Osteoblast (primary cell): Measurements from ENCODE around the gene DIO3. TPM values are rescaled to one million over a fixed set of nuclear protein-coding genes. Genes with fewer than 3 reads are reported as not detected.

ENCODE experiments used
- DNase-seq: peaks from one replicate; pipeline ENCODE4 v3.0.0; 2011; ENCODE audit warnings: low spot score, mixed read lengths; ENCODE audit not compliant: insufficient read length; ENCODE audit errors: missing footprints
- H2AFZ ChIP-seq: 2 replicates; pipeline ENCODE4 v1.6.0; 2011; ENCODE audit warnings: mild to moderate bottlenecking, low read length
- H3K27ac ChIP-seq: 2 replicates; pipeline ENCODE4 v1.5.1; 2011; ENCODE audit warnings: mild to moderate bottlenecking, low read depth, low read length, moderate library complexity
- H3K27me3 ChIP-seq: 2 replicates; pipeline ENCODE4 v1.6.0; 2012; ENCODE audit warnings: mild to moderate bottlenecking, control low read depth, inconsistent platforms, low read length, moderate library complexity; ENCODE audit not compliant: insufficient read depth
- H3K36me3 ChIP-seq: 2 replicates; pipeline ENCODE4 v1.5.1; 2011; ENCODE audit warnings: mild to moderate bottlenecking, low read length, control low read depth, moderate library complexity; ENCODE audit not compliant: insufficient read depth
- H3K4me1 ChIP-seq: 2 replicates; pipeline ENCODE4 v1.5.1; 2011; ENCODE audit warnings: mild to moderate bottlenecking, low read length, control low read depth, moderate library complexity; ENCODE audit not compliant: insufficient read depth
- H3K4me2 ChIP-seq: 2 replicates; pipeline ENCODE4 v1.6.0; 2011; ENCODE audit warnings: mild to moderate bottlenecking, low read length; ENCODE audit not compliant: insufficient read depth
- H3K4me3 ChIP-seq: fragments of 200-600 bp; sonication (generic); 3 replicates; pipeline ENCODE4 v1.5.1; 2012; ENCODE audit warnings: mild to moderate bottlenecking, low read length, inconsistent platforms; ENCODE audit not compliant: insufficient read depth
- H3K79me2 ChIP-seq: 2 replicates; pipeline ENCODE4 v1.6.0; 2012; ENCODE audit warnings: mild to moderate bottlenecking, low read length, control low read depth, inconsistent platforms; ENCODE audit not compliant: insufficient read depth
- H3K9me3 ChIP-seq: 2 replicates; pipeline ENCODE4 v1.5.1; 2011; ENCODE audit warnings: low read depth, low read length, control low read depth
- H4K20me1 ChIP-seq: 2 replicates; pipeline ENCODE4 v1.6.0; 2012; ENCODE audit warnings: mild to moderate bottlenecking, low read length, control low read depth; ENCODE audit not compliant: insufficient read depth
- CTCF ChIP-seq: IDR thresholded peaks from 2 replicates; pipeline ENCODE4 v1.5.1; 2011; ENCODE audit warnings: mild to moderate bottlenecking, low read depth, low read length, moderate library complexity; ENCODE audit errors: extremely low read depth
- total RNA-seq: library from RNA; depleted of rRNA; stranded (reverse); fragments of >200 nt; gene quantifications from 2 replicates; pipeline ENCODE4 v1.2.3, GENCODE V29; 2012

Gene DIO3
- total RNA-seq, 1 donor, result not detected

- no peaks in the 10 kb centered on the region for H3K36me3 ChIP-seq
- H3K4me3 ChIP-seq, result no peak overlapping the region
- no peak overlapping the region for H3K4me2 ChIP-seq
- H3K79me2 ChIP-seq, result no peaks in the 10 kb centered on the region
- H3K27ac ChIP-seq, result no peak overlapping the region
- peaks cover 3% of the 10 kb centered on the region for H3K27me3 ChIP-seq
- H3K9me3 ChIP-seq, result no peaks in the 10 kb centered on the region
- no peaks in the 10 kb centered on the region for H3K4me1 ChIP-seq
- H4K20me1 ChIP-seq, result no peaks in the 10 kb centered on the region
- H2AFZ ChIP-seq, result no peak overlapping the region
- DNase-seq, result no peak
- no peak for TF ChIP-seq CTCF
Observed at GRCh38 chr14:101543814-101544213, 17.5 kb upstream of the DIO3 start.

GRCh38 chr14:101544550-101544949, 16.7 kb upstream of the DIO3 start:
- DNase-seq, result no peak
- H3K27me3 ChIP-seq, result peaks cover 3% of the 10 kb centered on the region
- no peak overlapping the region for H3K27ac ChIP-seq
- no peaks in the 10 kb centered on the region for H3K4me1 ChIP-seq
- H3K36me3 ChIP-seq, result no peaks in the 10 kb centered on the region
- no peak for TF ChIP-seq CTCF
- no peak overlapping the region for H3K4me3 ChIP-seq
- no peaks in the 10 kb centered on the region for H3K9me3 ChIP-seq
- H2AFZ ChIP-seq, result no peak overlapping the region
- H3K4me2 ChIP-seq, result no peak overlapping the region
- H4K20me1 ChIP-seq, result no peaks in the 10 kb centered on the region
- no peaks in the 10 kb centered on the region for H3K79me2 ChIP-seq

- H3K4me1 ChIP-seq, result no peaks in the 10 kb centered on the region
- no peaks in the 10 kb centered on the region for H4K20me1 ChIP-seq
- no peaks in the 10 kb centered on the region for H3K36me3 ChIP-seq
- DNase-seq, result no peak
- TF ChIP-seq CTCF, result no peak
- H3K9me3 ChIP-seq, result no peaks in the 10 kb centered on the region
- no peak overlapping the region for H3K4me3 ChIP-seq
- H3K27ac ChIP-seq, result no peak overlapping the region
- H3K79me2 ChIP-seq, result no peaks in the 10 kb centered on the region
- H2AFZ ChIP-seq, result no peak overlapping the region
- peaks cover 3% of the 10 kb centered on the region for H3K27me3 ChIP-seq
- no peak overlapping the region for H3K4me2 ChIP-seq
Observed at GRCh38 chr14:101546706-101547105, 14.6 kb upstream of the DIO3 start.

- Histone ChIP-seq H3K4me1 (no peaks in the 10 kb centered on the region), H4K20me1 (no peaks in the 10 kb centered on the region), H3K9me3 (no peaks in the 10 kb centered on the region), H3K27me3 (peaks cover 3% of the 10 kb centered on the region), H3K4me3 (no peak overlapping the region), H2AFZ (no peak overlapping the region), H3K27ac (no peak overlapping the region), H3K79me2 (no peaks in the 10 kb centered on the region), H3K4me2 (no peak overlapping the region), H3K36me3 (no peaks in the 10 kb centered on the region)
- no peak for DNase-seq
- TF ChIP-seq CTCF, result no peak
Observed at GRCh38 chr14:101547107-101547738, 14.1 kb upstream of the DIO3 start.
